Measurements from ENCODE around the gene CACNA1G.
A peak's percentile ranks its signal among the peaks of the same experiment; 100 is the strongest.

CACNA1G gene

DNA sequence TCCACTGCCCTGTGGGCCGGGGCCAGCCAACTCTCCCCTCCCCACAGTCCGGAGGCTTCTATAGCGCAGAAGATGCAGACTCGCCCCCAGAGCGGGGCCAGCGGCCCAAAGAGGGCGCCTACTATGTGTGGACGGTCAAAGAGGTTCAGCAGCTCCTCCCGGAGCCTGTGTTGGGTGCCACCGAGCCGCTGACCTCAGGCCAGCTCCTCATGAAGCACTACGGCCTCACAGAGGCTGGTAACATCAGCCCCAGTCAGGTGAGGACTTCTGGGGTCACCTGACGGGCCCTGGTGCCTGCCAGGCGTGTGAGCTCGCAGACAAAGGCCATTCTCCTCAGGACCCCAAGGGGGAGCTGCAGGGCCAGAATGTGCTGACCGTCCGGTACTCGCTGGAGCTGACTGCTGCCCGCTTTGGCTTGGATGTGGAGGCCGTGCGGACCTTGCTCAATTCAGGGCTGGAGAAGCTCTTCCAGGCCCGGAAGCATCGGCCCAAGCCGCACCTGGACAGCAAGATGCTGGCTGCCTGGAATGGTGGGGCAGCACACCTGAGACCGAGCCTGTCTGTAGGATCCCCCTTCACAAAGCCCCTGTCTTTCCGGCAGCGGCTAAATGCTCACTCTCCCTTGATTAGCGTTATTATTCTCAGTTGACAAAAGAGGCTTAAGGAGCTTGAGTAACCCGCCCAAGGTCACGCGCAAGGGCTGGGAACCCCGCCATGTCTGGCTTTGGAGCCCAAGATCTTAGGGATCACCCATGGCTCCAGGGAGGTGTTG is 9.7 kb upstream of the CACNA1G start:
- no peaks in the 10 kb centered on the region for H3K27me3 Mint-ChIP-seq
- H3K36me3 Mint-ChIP-seq (ENCODE audit: low read depth), result no peaks in the 10 kb centered on the region
- H3K4me1 Mint-ChIP-seq (ENCODE audit: low read depth), result peaks cover 5% of the 10 kb centered on the region
- H3K27ac Mint-ChIP-seq, result no peak overlapping the region
- no peaks in the 10 kb centered on the region for H3K9me3 Mint-ChIP-seq
- no peak overlapping the region for H3K4me3 Mint-ChIP-seq

GRCh38 chr17:50551433-50551815 is 9.1 kb upstream of the CACNA1G start:
- H3K4me3 Mint-ChIP-seq, result no peak overlapping the region
- no peaks in the 10 kb centered on the region for H3K27me3 Mint-ChIP-seq
- H3K4me1 Mint-ChIP-seq (ENCODE audit: low read depth), result peaks cover 5% of the 10 kb centered on the region
- no peaks in the 10 kb centered on the region for H3K9me3 Mint-ChIP-seq
- H3K36me3 Mint-ChIP-seq (ENCODE audit: low read depth), result no peaks in the 10 kb centered on the region
- H3K27ac Mint-ChIP-seq, result no peak overlapping the region

DNA sequence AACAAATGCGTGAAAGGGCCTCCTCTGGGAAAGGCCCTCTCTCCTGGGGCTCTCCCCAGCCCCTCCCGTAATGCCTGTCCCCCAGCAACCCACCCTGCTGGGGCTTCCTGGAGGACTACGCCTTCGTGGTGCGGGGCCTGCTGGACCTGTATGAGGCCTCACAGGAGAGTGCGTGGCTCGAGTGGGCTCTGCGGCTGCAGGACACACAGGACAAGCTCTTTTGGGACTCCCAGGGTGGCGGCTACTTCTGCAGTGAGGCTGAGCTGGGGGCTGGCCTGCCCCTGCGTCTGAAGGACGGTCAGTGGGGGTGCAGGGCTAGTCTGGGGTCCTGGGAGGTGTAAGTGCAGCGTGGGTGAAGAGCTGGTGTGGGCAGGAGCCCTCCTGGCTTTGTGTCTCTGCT is 8.6 kb upstream of the CACNA1G start:
- Mint-ChIP-seq H3K4me3 (no peak overlapping the region), H3K9me3 (no peaks in the 10 kb centered on the region), H3K36me3 (ENCODE audit: low read depth) (no peaks in the 10 kb centered on the region), H3K27ac (no peak overlapping the region), H3K27me3 (no peaks in the 10 kb centered on the region), H3K4me1 (ENCODE audit: low read depth) (peaks cover under 1% of the 10 kb centered on the region)

DNA sequence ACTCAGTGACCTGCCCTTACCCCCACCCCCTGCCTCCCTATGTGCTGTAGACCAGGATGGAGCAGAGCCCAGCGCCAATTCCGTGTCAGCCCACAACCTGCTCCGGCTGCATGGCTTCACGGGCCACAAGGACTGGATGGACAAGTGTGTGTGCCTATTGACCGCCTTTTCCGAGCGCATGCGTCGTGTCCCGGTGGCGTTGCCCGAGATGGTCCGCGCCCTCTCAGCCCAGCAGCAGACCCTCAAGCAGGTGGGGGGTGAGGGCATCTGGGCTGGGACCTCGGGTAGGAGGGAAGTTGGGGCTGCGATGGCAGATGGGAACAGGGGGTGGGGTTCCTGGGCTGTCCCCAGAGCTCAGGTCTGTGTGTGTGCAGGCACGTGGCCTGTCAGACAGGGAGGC is 6.3 kb upstream of the CACNA1G start:
- H3K27ac Mint-ChIP-seq, result no peak overlapping the region
- no peaks in the 10 kb centered on the region for H3K9me3 Mint-ChIP-seq
- H3K4me1 Mint-ChIP-seq (ENCODE audit: low read depth), result peaks cover 10% of the 10 kb centered on the region
- no peaks in the 10 kb centered on the region for H3K36me3 Mint-ChIP-seq (ENCODE audit: low read depth)
- H3K27me3 Mint-ChIP-seq, result peaks cover 18% of the 10 kb centered on the region
- H3K4me3 Mint-ChIP-seq, result no peak overlapping the region

DNA sequence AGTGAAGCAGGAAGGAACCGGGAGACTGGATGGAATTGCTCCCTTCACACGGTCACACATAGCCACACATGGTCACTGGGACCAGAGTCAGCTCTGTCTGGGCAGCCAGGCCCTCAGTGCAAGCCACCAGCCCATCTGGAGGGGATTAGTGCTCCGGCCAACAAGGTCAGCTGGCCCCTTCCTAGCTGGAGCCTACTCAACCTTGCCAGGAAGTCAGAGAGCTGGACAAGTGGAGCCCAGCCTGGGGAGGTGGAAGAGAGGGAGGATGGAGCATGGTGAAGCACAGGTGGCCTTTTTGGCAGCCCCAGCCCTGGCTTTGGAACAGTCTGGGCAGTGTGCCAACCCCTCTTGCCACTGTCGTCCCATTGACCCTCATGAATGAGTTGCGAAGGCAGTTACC is 3.7 kb upstream of the CACNA1G start:
- Mint-ChIP-seq H3K36me3 (ENCODE audit: low read depth) (no peaks in the 10 kb centered on the region), H3K27me3 (peaks cover 28% of the 10 kb centered on the region), H3K4me1 (ENCODE audit: low read depth) (peaks cover 21% of the 10 kb centered on the region), H3K9me3 (no peaks in the 10 kb centered on the region), H3K4me3 (no peak overlapping the region), H3K27ac (no peak overlapping the region)

DNA sequence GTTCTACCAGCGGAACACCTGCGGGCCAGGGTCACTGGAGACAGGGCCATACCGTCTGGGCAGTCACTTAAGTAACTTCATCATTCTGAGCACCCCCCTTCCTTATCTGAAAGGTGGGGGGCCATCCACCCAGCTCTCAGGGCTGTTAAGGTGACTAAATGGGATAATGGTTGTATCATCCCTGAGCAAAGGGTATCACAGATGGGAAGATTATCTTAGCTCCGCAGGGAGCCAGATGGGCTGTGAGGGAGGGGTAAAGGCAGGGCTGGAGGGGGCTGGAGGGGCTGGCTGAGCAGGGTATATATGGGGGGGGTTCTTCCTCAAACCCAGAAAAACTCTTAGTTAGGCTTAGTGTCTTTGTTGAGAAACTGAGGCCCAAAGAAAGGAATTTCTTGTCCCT is 2.9 kb upstream of the CACNA1G start:
- Mint-ChIP-seq H3K27ac (no peak overlapping the region), H3K27me3 (peaks cover 34% of the 10 kb centered on the region), H3K36me3 (ENCODE audit: low read depth) (no peaks in the 10 kb centered on the region), H3K9me3 (no peaks in the 10 kb centered on the region), H3K4me1 (ENCODE audit: low read depth) (peaks cover 27% of the 10 kb centered on the region), H3K4me3 (no peak overlapping the region)

- no peaks in the 10 kb centered on the region for H3K36me3 Mint-ChIP-seq (ENCODE audit: low read depth)
- peaks cover 27% of the 10 kb centered on the region for H3K4me1 Mint-ChIP-seq (ENCODE audit: low read depth)
- H3K4me3 Mint-ChIP-seq, result no peak overlapping the region
- no peaks in the 10 kb centered on the region for H3K9me3 Mint-ChIP-seq
- H3K27ac Mint-ChIP-seq, result no peak overlapping the region
- H3K27me3 Mint-ChIP-seq, result peaks cover 37% of the 10 kb centered on the region
These were observed 2.4 kb upstream of the CACNA1G start for GRCh38 chr17:50558091-50558490.

DNA sequence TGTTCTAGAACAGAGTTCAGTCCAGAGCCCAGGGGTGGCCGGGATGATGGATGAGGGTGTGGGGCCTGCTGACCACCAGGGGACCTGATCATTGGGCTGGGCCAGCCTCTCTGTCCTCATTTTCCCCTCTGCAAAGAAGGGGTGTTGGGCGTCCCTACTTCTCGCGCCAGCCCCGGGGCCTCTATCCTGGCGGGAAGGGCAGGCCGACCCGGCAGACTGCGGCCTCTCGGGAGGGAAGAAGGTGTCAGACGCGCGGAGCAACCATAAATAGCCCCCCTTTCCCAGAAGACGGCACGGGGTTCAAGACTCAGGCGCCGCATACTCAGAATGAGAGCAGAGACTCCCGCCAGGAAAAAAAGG is 2.0 kb upstream of the CACNA1G start:
- Mint-ChIP-seq H3K4me3 (no peak overlapping the region), H3K4me1 (ENCODE audit: low read depth) (peaks cover 27% of the 10 kb centered on the region), H3K36me3 (ENCODE audit: low read depth) (no peaks in the 10 kb centered on the region), H3K9me3 (no peaks in the 10 kb centered on the region), H3K27me3 (peaks cover 42% of the 10 kb centered on the region), H3K27ac (no peak overlapping the region)

GRCh38 chr17:50558941-50559614 is 1.4 kb upstream of the CACNA1G start:
- H3K27ac Mint-ChIP-seq, result no peak overlapping the region
- no peaks in the 10 kb centered on the region for H3K36me3 Mint-ChIP-seq (ENCODE audit: low read depth)
- H3K9me3 Mint-ChIP-seq, result no peaks in the 10 kb centered on the region
- peak overlapping the region; percentile 17 for H3K4me3 Mint-ChIP-seq
- peaks cover 46% of the 10 kb centered on the region for H3K27me3 Mint-ChIP-seq
- H3K4me1 Mint-ChIP-seq (ENCODE audit: low read depth), result peaks cover 27% of the 10 kb centered on the region

DNA sequence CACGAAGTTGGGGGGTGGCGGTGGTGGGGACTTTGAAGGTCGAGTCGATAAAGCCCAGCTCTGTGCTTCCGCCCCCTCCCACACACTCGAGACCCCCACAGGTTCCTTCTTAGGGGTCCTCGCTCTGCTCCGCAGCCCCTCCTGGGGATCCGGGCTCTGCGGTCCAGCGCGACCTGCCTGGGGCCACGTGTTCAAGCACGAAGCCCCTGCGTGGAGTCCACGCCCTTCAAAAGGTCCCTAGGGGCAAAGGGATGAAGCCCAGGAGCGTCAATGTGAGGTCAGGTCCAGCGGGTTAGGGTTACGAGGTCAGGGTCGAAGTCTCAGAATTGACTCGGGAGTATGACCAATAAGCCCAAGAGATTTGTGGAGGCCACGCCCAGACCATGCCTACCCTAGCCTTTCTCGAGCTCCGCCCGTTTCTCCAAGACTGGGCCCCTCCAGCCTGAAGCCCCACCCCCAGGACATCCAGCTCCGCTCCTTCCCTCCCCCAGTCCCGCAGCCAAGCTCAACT is 786 bp upstream of the CACNA1G start:
- H3K27me3 Mint-ChIP-seq, result peaks cover 50% of the 10 kb centered on the region

DNA sequence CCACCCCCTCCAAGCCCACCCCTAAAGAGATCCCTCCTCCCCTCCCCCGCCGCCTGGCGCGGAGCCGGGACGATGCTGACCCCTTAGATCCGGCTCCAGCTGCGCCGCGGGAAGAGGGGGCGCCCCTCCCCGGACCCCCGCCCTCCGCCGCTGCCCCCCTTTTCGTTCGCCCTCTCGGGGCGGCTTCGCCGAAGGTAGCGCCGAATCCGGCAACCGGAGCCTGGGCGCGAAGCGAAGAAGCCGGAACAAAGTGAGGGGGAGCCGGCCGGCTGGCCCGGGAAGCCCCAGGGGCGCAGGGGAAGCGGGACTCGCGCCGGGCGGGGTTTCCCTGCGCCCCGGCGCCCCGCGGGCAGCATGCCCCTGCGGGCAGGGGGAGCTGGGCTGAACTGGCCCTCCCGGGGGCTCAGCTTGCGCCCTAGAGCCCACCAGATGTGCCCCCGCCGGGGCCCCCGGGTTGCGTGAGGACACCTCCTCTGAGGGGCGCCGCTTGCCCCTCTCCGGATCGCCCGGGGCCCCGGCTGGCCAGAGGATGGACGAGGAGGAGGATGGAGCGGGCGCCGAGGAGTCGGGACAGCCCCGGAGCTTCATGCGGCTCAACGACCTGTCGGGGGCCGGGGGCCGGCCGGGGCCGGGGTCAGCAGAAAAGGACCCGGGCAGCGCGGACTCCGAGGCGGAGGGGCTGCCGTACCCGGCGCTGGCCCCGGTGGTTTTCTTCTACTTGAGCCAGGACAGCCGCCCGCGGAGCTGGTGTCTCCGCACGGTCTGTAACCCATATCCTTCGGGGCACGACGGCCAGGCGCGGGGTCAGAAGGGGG is 623 bp downstream of the CACNA1G start:
- peaks cover 63% of the 10 kb centered on the region for H3K27me3 Mint-ChIP-seq
- peaks cover 27% of the 10 kb centered on the region for H3K4me1 Mint-ChIP-seq (ENCODE audit: low read depth)
- no peak overlapping the region for H3K27ac Mint-ChIP-seq
- H3K36me3 Mint-ChIP-seq (ENCODE audit: low read depth), result no peaks in the 10 kb centered on the region
- H3K4me3 Mint-ChIP-seq, result no peak overlapping the region
- no peaks in the 10 kb centered on the region for H3K9me3 Mint-ChIP-seq

More for the DNA sequence above, 786 bp upstream of the CACNA1G start:
- H3K36me3 Mint-ChIP-seq (ENCODE audit: low read depth), result no peaks in the 10 kb centered on the region
- H3K27ac Mint-ChIP-seq, result no peak overlapping the region
- H3K9me3 Mint-ChIP-seq, result no peaks in the 10 kb centered on the region
- peak overlapping the region; percentile 68 for H3K4me3 Mint-ChIP-seq
- H3K4me1 Mint-ChIP-seq (ENCODE audit: low read depth), result peaks cover 27% of the 10 kb centered on the region

DNA sequence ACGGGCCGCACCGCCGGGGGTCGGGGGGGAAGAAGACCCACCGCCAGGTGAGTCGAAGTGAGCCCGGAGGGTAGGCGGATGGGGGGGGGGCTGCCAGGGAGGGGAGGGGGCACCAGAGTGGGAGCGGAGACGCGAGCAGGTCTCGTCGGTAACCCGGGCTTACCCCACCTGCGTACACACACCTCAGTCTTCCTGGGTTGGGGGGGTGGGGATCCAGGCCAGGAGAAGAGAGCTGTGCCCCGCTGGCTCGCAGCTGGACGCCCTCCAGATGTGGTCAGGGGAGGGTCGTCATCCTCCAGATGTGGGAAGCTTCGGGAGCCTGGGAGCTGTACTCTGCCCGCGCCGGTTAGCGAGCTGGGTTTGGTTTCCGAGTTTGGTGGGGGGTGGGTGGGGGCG is 1.2 kb downstream of the CACNA1G start:
- Mint-ChIP-seq H3K27ac (no peak overlapping the region), H3K9me3 (no peaks in the 10 kb centered on the region), H3K4me3 (no peak overlapping the region), H3K36me3 (ENCODE audit: low read depth) (no peaks in the 10 kb centered on the region), H3K4me1 (ENCODE audit: low read depth) (peaks cover 27% of the 10 kb centered on the region), H3K27me3 (peaks cover 69% of the 10 kb centered on the region)

DNA sequence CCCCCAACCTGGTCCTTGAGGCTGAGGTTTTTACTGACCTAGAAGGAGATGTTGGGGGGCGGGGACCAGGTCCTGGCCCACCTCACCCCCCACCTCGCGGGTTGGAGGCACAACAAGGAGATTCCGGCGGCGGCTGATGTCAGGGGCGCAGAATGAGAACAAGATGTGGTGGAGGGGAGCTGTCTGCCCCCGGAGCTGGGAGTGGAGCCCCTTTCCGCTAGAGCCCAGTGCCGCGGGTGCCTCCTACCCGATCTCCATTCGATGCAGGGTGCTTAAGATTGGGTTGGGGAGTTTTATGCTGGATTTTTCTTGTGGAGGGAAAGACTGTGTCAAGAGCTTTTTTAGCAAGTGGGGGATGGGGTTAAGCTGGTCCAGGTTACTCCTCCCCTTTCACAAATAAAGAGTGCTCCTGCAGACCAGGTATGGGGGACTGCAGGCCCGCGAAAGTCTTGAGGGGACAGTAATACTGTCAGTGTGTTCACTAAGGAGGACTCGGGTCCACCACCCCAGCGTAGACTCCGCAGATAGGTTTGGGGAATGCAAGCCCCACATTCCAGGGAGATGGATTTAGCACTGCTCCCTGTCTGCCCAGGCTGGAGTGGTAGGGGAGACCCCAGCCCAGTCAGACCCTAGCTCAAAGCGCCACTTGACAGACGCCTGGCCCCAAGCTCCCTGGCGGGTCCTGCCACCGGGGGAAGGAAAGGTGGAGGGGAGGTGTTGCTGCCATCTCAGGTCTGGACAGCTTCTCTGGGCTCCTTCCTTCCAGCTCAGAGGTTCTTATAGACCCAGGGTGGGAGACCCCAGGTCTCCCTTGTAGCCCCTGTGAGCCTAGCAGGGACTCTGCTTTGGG is 2.0 kb downstream of the CACNA1G start:
- Mint-ChIP-seq H3K27me3 (peaks cover 70% of the 10 kb centered on the region), H3K9me3 (no peaks in the 10 kb centered on the region), H3K4me3 (peak overlapping the region; percentile 17), H3K4me1 (ENCODE audit: low read depth) (peaks cover 27% of the 10 kb centered on the region), H3K36me3 (ENCODE audit: low read depth) (no peaks in the 10 kb centered on the region), H3K27ac (no peak overlapping the region)

GRCh38 chr17:50563092-50563511 is 2.6 kb downstream of the CACNA1G start:
- no peak overlapping the region for H3K4me3 Mint-ChIP-seq
- H3K36me3 Mint-ChIP-seq (ENCODE audit: low read depth), result no peaks in the 10 kb centered on the region
- H3K9me3 Mint-ChIP-seq, result no peaks in the 10 kb centered on the region
- H3K27me3 Mint-ChIP-seq, result peaks cover 63% of the 10 kb centered on the region
- H3K4me1 Mint-ChIP-seq (ENCODE audit: low read depth), result peaks cover 27% of the 10 kb centered on the region
- no peak overlapping the region for H3K27ac Mint-ChIP-seq

All from stimulated activated naive CD8-positive, alpha-beta T cell treated with anti-CD3 and anti-CD28 coated beads, Interleukin-15, Interleukin-2, amounts not matched to agents 100 ng/mL and 50 ng/mL, for 24 hours (primary cell).